Measurements from ENCODE around the gene ST3GAL4.
A peak's percentile ranks its signal among the peaks of the same experiment; 100 is the strongest.
"Not testable (repeated sequence)": the region's sequence is repeated elsewhere in the genome, so short reads cannot be mapped to it uniquely, and the experiment has no call there.

ST3GAL4 gene, protein sequence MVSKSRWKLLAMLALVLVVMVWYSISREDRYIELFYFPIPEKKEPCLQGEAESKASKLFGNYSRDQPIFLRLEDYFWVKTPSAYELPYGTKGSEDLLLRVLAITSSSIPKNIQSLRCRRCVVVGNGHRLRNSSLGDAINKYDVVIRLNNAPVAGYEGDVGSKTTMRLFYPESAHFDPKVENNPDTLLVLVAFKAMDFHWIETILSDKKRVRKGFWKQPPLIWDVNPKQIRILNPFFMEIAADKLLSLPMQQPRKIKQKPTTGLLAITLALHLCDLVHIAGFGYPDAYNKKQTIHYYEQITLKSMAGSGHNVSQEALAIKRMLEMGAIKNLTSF

DNA sequence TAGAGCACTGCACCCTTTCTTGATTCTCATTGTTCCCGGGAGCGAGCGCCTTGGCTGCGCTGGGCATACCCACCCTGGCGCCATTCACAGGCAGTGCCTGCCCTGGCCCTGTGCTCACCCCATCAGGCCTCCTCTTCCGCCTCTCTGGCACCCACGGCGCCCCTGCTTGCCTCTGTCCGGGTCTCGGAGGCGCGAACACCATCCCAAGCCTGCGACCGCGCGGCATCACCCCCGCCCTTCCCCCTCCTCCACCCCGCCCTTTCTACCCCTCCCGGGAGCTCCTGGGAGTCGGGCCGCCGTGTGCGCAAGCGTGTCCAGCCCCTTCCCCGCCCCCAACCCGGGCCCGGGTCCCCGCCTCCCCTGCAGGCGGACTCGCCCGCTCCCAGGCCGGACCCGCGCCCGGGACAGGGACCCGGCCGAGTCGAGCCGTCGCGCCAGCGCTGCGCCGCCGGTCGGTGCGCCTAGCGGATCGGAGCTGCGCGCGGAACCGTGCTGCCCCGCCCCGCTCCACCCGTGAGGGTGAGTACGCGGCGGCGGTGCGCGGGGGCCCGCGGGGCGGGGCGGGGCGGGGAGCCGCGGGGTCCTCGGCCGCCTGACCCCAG is at the start of gene ST3GAL4:
ST3GAL4 (plus strand) TSS at position 363 of the 602 bp plus-strand sequence. CDS start 50,470 bp downstream, outside the sequence.
- intact Hi-C loops (cut with DNase I): loop anchor here (5.0 kb wide), 2 partner anchors 37 to 62 kb away; no protein-coding TSS in a partner anchor
- peak; percentile 76 to 96 (median 82) for DNase-seq

DNA sequence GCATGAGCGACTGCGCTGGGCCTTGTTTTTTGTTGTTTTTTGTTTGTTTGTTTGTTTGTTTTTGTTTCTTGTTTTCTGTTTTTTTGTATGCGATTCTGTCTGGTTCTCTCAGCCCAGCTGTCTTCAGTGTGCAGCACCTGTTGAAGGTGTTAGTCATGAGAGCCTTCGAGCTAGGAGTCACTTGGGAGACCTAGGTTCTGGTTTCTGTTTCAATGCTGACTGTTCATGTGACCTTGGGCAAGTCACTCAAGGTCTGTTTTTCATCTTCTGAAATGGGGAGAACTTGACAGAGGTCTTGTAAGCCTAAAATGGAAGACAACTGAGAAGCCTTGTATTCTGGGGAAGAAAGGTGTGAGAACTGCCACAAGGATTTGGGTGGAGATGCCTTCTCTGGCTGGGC is 49.8 kb upstream of the ST3GAL4 start:
- intact Hi-C loops (cut with DNase I): no loop called here
- DNase-seq: no peak

DNA sequence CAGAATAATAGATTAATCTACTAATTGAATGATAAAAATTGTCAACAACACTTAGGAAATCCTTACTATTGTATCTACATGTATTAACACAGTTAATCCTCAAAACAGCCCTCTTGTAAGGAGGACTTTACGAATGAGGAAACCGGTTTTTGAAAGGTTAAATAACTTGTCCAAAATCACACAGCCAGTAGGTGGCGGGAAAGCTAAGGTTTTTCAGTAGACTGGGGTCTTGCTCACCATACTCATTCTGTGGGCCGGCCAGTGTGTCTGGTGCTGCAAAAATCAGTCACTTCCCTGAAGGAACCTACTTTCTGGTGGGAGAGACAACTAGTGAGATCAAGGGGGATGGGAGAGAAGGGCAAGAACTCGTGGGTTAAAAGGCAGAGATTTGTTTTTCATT is 47.8 kb upstream of the ST3GAL4 start:
- intact Hi-C loops (cut with DNase I): no loop called here
- peak in 2 of 10 donors; percentile 32 to 84 for DNase-seq

GRCh38 chr11:126308271-126308671 is 47.2 kb upstream of the ST3GAL4 start:
- DNase-seq: peak in 1 of 10 donors; percentile 27
- intact Hi-C loops (cut with DNase I): no loop called here

DNA sequence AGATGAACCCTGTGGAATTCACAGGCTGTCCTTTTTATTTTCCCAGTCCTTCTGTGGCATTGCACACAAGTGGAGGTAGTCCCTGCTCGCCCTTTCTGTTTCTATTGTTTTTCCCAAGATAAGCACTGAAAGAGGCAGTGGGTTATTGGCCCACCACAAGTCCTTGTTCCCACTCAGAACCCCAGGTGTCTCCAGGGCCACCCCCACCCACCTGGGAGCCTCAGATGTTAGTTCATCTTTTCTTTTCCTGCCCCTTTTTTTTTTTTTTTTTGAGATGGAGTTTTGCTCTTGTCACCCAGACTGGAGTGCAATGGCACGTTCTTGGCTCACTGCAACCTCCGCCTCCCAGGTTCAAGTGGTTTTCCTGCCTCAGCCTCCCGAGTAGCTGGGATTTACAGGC is 46.7 kb upstream of the ST3GAL4 start:
- intact Hi-C loops (cut with DNase I): not testable (repeated sequence)
- DNase-seq: peak in 1 of 10 donors; percentile 61

DNA sequence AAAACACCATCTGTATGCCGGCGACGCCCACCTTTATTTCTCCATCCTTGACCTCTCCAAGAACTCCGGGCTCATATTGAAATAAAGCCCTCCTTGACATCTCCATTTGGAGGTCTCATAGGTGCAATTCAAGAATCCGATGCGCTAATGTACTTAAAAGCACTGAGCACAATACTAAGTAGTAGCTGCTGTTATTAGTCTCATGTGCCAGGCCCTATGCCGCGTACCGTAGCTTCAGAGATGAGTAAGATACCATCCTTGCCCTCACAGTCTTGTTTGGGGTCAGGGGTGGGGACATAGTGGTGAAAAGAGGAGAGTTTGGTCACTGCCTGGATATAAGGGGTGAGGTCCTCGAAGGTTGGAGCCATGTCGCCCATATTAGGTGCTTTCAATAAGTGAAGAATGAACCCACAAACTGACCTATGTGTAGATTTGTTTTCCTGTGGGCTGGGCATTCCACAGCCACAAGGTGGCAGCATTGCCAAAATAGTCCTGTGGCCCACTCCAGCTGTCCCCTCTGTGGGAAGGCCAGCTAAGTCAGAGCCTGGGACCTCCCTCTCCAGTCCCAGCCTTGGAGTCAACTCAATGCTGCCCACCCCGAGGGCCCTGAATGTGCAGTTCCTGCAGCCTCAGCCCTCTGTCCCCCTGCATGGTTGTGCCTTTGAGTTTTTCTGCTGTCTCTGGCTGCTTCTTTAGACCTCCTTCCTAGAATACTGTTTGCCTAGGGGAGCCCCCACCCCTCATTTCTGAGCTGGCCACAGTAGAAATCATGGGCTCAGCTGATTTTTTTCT is 45.1 kb upstream of the ST3GAL4 start:
- peak; percentile 62 to 97 (median 82) for DNase-seq
- intact Hi-C loops (cut with DNase I): loop anchor here (1.0 to 5.0 kb wide), 2 partner anchors 42 to 170 kb away; no protein-coding TSS in a partner anchor

GRCh38 chr11:126310992-126311310 is 44.5 kb upstream of the ST3GAL4 start:
- peak in 1 of 10 donors; percentile 40 for DNase-seq
- intact Hi-C loops (cut with DNase I): loop anchor here (1.0 to 5.0 kb wide), 2 partner anchors 41 to 169 kb away; no protein-coding TSS in a partner anchor

DNA sequence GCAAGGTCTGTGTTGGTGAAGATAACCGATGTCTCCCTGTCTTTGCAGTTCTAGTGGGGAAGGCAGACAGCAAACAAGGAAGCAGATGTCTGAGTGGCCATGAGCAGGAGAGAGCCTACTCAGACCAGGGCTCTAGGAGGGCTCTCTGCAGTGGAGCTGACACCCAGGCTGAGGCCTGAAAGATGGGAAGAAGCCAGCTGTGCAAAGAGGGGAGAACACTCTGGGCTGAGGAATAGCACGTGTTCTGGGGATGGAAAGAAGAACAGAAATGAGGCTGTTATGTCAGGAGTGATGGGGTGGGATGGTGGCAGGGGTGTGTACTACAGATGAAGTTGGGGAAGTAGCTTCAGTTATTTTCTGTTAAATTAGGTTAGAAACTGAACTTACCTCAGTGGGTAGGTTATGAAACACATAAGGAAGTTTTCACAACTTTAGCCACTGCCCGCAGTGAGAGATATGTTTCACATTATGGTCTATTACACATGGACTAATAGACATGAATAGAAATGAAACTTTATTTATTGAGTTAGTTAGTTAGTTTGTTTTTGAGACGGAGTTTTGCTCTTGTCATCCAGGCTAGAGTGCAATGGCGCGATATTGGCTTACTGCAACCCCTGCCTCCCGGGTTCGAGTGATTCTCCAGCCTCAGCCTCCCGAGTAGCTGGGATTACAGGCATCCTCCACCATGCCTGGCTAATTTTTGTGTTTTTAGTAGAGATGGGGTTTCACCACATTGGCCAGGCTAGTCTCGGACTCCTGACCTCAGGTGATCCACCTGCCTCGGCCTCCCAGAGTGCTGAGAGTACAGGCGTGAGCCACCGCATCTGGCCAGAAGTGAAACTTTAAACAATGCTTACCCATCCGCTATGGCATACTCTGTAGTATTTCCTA is 43.8 kb upstream of the ST3GAL4 start:
- intact Hi-C loops (cut with DNase I): loop anchor here (5.0 kb wide), 1 partner anchor 41 kb away; no protein-coding TSS in a partner anchor
- DNase-seq: peak in 1 of 10 donors; percentile 48

- intact Hi-C loops (cut with DNase I): loop anchor here (5.0 kb wide), 1 partner anchor 39 kb away; no protein-coding TSS in a partner anchor
- peak in 1 of 10 donors; percentile 62 for DNase-seq
Measured at GRCh38 chr11:126312961-126313360, 42.5 kb upstream of the ST3GAL4 start.

DNA sequence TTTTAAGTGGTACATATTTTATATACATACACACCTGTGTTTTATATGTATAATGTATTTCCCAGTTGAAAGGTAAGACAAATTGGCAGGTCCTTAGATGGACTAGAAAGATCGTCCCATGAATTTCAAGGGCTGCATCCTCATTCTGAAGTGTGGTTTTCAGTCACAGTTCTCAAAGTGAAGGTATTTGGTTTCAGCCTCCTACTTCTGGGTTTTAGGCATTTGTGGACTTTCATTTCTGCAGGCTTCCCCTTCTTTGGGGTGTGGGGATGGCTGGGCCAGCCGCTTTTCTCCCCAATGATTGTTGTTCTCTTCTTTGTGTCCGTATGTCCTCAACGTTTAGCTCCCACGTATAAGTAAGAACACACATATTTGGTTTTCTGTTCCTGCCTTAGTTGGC is 41.7 kb upstream of the ST3GAL4 start:
- DNase-seq: peak in 2 of 10 donors; percentile 12 to 14
- intact Hi-C loops (cut with DNase I): loop anchor here (5.0 kb wide), 1 partner anchor 38 kb away; no protein-coding TSS in a partner anchor

DNA sequence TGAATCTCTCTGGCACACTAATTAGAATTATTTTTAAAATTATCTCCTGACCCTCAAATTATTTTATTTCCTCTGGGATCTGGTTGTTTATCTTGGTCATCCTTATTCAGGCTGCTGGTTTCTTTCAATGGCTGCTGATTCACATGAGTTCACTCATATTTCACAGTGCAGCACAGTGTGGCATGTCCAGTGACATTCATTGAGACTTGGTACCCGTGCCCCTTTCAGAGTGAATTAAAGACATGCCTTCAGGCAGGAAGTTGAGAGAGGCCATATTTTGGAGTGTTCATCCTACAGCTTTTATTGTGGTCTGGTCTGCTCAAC is 38.1 kb upstream of the ST3GAL4 start:
- intact Hi-C loops (cut with DNase I): no loop called here
- no peak for DNase-seq

DNA sequence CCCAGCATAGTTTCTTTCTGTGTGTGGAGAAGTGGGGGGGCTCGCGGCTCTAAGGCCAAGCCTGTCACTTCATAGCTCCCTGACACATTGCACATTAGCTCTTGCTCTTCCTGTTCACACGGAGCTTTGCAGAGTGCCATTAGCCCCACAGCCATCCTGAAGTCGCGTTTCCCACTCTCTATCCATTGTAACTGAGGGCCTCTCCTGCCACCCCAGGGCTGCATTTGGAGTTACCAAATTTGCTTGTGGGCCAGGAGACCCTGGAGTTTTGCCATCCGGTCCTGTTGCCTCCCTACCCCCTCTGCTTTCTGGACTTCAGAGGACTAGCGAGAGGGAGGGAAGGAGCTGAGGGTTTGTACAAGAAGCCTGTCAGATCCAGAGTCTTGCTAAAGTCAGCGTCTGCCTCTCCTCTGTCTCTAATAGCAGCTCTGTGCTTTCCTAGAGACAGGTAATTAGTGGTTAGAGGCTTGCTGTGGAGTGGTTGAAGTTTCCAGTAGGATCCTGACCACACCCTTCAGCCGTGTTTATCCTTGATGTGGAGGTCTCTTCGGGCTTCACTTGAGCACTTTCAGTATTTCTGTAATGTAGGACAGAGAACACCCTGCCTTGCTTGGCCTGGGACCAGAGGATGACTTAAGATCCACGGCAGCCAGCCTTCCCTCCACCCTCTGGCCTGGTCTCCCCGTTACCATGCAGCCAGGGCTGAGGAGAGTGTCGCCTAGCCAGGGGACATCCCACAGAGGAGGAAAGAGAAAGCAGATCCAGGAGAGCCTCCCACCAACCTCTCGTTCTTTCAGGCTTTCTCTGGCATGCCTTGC is 37.5 kb upstream of the ST3GAL4 start:
- DNase-seq: peak in 8 of 10 donors; percentile 24 to 92 (median 50)
- intact Hi-C loops (cut with DNase I): no loop called here

GRCh38 chr11:126318574-126319373 is 36.7 kb upstream of the ST3GAL4 start:
- intact Hi-C loops (cut with DNase I): no loop called here
- DNase-seq: peak in 2 of 10 donors; percentile 32 to 45

DNA sequence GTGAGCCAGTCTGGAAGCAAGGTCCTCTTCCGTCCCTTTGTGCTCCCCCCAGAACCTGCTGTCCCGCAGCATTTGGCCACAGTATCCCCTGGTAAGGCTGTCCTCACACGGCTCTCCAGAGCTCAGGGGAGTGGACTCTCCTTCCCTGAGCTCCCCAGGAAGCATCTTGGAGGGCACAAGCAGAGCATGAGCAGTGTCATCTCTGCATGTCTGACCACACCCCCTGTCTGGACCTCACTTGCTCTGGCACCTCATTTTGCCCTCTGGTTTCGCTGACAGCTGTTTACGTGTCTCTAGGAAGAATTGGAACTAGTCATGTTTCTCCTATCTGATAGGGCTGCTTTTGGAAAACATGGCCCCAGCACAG is 36.1 kb upstream of the ST3GAL4 start:
- intact Hi-C loops (cut with DNase I): no loop called here
- DNase-seq: peak in 1 of 10 donors; percentile 44

GRCh38 chr11:126322996-126323395 is 32.5 kb upstream of the ST3GAL4 start:
- peak in 1 of 10 donors; percentile 5 for DNase-seq
- intact Hi-C loops (cut with DNase I): no loop called here

GRCh38 chr11:126327281-126328000 is 28.0 kb upstream of the ST3GAL4 start:
- intact Hi-C loops (cut with DNase I): no loop called here
- DNase-seq: peak in 2 of 10 donors; percentile 14 to 45

DNA sequence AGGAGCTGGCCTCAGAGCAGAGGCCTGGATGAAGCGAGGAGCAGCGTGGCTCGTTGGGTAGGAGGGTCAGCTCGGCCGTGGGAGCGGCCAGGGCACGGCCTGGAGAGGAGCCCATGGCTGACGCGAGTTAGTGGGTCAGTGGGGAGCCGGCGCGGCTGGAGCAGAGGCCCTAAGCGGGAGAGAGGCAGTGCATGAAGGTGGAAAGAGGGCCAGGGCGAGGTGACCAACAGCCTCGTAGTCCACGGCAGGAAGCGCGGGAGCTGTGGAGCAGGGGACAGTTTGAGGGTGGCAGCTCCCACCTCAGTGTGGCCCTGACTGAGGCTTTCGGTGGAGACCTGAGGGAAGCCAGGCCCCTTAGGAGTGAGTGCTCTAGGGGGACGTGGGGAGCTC is 27.5 kb upstream of the ST3GAL4 start:
- intact Hi-C loops (cut with DNase I): no loop called here
- peak in 2 of 10 donors; percentile 62 to 77 for DNase-seq

GRCh38 chr11:126328444-126328843 is 27.0 kb upstream of the ST3GAL4 start:
- intact Hi-C loops (cut with DNase I): no loop called here
- DNase-seq: peak in 2 of 10 donors; percentile 63 to 65

Data from posterior cingulate gyrus (tissue), 11 donors.